Measurements from ENCODE around the gene SMURF1.

SMURF1 gene

GRCh38 chr7:99098824-99099498 lies 44.9 kb downstream of the SMURF1 start:
- H3K9me3 ChIP-seq (ENCODE audit: severe bottlenecking): no peaks in the 10 kb centered on the region
- TF ChIP-seq, protein P1, sequence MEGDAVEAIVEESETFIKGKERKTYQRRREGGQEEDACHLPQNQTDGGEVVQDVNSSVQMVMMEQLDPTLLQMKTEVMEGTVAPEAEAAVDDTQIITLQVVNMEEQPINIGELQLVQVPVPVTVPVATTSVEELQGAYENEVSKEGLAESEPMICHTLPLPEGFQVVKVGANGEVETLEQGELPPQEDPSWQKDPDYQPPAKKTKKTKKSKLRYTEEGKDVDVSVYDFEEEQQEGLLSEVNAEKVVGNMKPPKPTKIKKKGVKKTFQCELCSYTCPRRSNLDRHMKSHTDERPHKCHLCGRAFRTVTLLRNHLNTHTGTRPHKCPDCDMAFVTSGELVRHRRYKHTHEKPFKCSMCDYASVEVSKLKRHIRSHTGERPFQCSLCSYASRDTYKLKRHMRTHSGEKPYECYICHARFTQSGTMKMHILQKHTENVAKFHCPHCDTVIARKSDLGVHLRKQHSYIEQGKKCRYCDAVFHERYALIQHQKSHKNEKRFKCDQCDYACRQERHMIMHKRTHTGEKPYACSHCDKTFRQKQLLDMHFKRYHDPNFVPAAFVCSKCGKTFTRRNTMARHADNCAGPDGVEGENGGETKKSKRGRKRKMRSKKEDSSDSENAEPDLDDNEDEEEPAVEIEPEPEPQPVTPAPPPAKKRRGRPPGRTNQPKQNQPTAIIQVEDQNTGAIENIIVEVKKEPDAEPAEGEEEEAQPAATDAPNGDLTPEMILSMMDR (IDR thresholded peaks at IDR 0.05; ENCODE audit: low read depth, low read length): no peak
- no peak for DNase-seq
- H3K4me3 ChIP-seq (ENCODE audit: low read depth, low read length): no peak overlapping the region
- H3K27me3 ChIP-seq (ENCODE audit: insufficient read depth, low read depth, severe bottlenecking): no peaks in the 10 kb centered on the region
- no peak overlapping the region for H3K27ac ChIP-seq
- no peaks in the 10 kb centered on the region for H3K36me3 ChIP-seq

- no peaks in the 10 kb centered on the region for H3K9me3 ChIP-seq (ENCODE audit: severe bottlenecking)
- H3K27ac ChIP-seq: no peak overlapping the region
- no peaks in the 10 kb centered on the region for H3K27me3 ChIP-seq (ENCODE audit: insufficient read depth, low read depth, severe bottlenecking)
- H3K4me3 ChIP-seq (ENCODE audit: low read depth, low read length): no peak overlapping the region
- no peak for DNase-seq
- no peaks in the 10 kb centered on the region for H3K36me3 ChIP-seq
- TF ChIP-seq, protein P1 (IDR thresholded peaks at IDR 0.05; ENCODE audit: low read depth, low read length): no peak
These were observed 45.6 kb downstream of the SMURF1 start for GRCh38 chr7:99098286-99098823.

GRCh38 chr7:99097730-99098129 lies 46.2 kb downstream of the SMURF1 start:
- H3K27ac ChIP-seq: no peak overlapping the region
- H3K36me3 ChIP-seq: no peaks in the 10 kb centered on the region
- TF ChIP-seq, protein P1 (IDR thresholded peaks at IDR 0.05; ENCODE audit: low read depth, low read length): no peak

DNA sequence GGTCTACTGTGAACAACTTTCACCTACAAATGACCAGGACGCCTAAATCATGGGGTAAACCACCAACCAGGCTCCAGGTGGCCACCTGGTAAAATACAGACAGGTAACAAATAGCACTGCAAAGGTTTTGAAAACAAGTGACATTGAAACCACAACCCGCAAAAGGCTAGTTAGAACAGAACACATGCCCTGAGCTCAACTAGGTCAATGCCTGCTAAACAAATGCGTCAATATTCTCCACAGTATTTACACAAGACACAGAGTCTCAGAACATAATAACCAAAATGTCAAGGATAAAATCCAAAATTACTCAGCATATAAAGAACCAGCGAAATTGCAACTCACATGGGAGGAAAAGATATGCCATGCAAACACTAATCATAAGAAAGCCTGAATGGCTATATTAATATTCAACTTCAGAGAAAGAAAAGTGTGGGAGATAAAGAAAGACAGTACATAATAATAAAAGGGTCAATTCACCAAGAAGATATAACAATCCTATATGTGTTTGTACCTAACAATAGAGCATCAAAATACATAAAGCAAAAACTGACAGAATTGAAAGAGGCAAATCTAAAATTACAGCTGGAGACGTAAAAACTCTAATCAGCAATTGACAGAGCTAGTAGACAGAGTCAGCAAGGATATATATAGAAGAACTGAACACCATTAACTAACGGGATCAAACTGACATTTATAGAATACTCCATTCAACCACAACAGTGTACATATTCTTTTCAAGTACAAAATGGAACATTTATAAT lies 47.6 kb downstream of the SMURF1 start:
- no peaks in the 10 kb centered on the region for H3K27me3 ChIP-seq (ENCODE audit: insufficient read depth, low read depth, severe bottlenecking)
- no peak for DNase-seq
- TF ChIP-seq, protein P1 (IDR thresholded peaks at IDR 0.05; ENCODE audit: low read depth, low read length): no peak
- H3K36me3 ChIP-seq: no peaks in the 10 kb centered on the region
- H3K9me3 ChIP-seq (ENCODE audit: severe bottlenecking): no peaks in the 10 kb centered on the region
- peak overlapping the region; percentile 41 for H3K27ac ChIP-seq
- no peak overlapping the region for H3K4me3 ChIP-seq (ENCODE audit: low read depth, low read length)

More at GRCh38 chr7:99097730-99098129, 46.2 kb downstream of the SMURF1 start:
- DNase-seq: no peak
- Histone ChIP-seq H3K4me3 (ENCODE audit: low read depth, low read length) (no peak overlapping the region), H3K9me3 (ENCODE audit: severe bottlenecking) (no peaks in the 10 kb centered on the region), H3K27me3 (ENCODE audit: insufficient read depth, low read depth, severe bottlenecking) (no peaks in the 10 kb centered on the region)

DNA sequence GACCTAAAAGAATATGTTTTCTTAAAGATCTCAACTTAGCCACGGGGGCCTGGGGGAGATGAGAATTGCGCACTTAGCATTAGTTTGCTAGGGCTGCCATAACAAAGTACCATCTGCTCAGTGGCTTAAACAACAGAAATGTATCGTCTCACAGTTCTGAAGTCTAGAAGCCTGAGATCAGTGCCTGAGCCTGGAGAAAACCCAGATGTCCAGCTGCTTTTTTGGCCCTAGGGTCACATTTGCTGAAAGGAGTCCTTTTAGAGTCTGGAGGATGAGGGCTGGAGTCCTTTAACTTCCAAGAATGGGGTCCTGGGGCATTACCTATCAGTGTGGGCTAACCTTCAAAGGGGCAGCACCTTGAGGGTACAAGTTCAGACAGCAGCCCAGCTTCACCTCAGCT lies 48.2 kb downstream of the SMURF1 start:
- TF ChIP-seq, protein P1 (IDR thresholded peaks at IDR 0.05; ENCODE audit: low read depth, low read length): no peak
- Histone ChIP-seq H3K27ac (peak overlapping the region; percentile 41), H3K9me3 (ENCODE audit: severe bottlenecking) (no peaks in the 10 kb centered on the region), H3K36me3 (no peaks in the 10 kb centered on the region), H3K27me3 (ENCODE audit: insufficient read depth, low read depth, severe bottlenecking) (no peaks in the 10 kb centered on the region), H3K4me3 (ENCODE audit: low read depth, low read length) (no peak overlapping the region)
- no peak for DNase-seq
